Measurements from ENCODE around the gene VSIG1. TPM values are rescaled to one million over a fixed set of nuclear protein-coding genes. Genes with fewer than 3 reads are reported as not detected.

The VSIG1 gene
- total RNA-seq = 0.16 and 0.51 TPM in 2 replicates

GRCh38 chrX:108044554-108045256 lies at the start of gene VSIG1:
Gene VSIG1 (plus strand): TSS chrX:108045065. CDS start chrX:108045131, 66 bp downstream.

GRCh38 chrX:108091264-108091877 lies 46.5 kb downstream of the VSIG1 start, which contains the start of the genes ATG4A and PSMD10:
Gene ATG4A (plus strand): TSS chrX:108091778. CDS start chrX:108091827, 49 bp downstream.
Gene PSMD10 (minus strand): TSS chrX:108091542. CDS start chrX:108091520, 22 bp downstream.

Other genes starting within 250 kb of the VSIG1 start
- 7.8 and 20.3 TPM in 2 replicates for gene MID2, start 219.2 kb upstream of the VSIG1 start, total RNA-seq
- not detected in 2 replicates for gene TEX13B, start 62.7 kb upstream of the VSIG1 start, total RNA-seq
- 29.5 and 53.3 TPM in 2 replicates for gene PSMD10, start 46.5 kb downstream of the VSIG1 start, total RNA-seq
- 4.2 and 5.9 TPM in 2 replicates for gene ATG4A, start 46.7 kb downstream of the VSIG1 start, total RNA-seq